Measurements from ENCODE around the gene PPTC7.
"Not testable (repeated sequence)": the region's sequence is repeated elsewhere in the genome, so short reads cannot be mapped to it uniquely, and the experiment has no call there.

Gene PPTC7

GRCh38 chr12:110582276-110583136 is 612 bp downstream of the PPTC7 start:
- DNase-seq: no peak

GRCh38 chr12:110581931-110582275 is 1.2 kb downstream of the PPTC7 start:
- DNase-seq: no peak

- no peak for DNase-seq
Observed at GRCh38 chr12:110579535-110580253, 3.4 kb downstream of the PPTC7 start.

DNA sequence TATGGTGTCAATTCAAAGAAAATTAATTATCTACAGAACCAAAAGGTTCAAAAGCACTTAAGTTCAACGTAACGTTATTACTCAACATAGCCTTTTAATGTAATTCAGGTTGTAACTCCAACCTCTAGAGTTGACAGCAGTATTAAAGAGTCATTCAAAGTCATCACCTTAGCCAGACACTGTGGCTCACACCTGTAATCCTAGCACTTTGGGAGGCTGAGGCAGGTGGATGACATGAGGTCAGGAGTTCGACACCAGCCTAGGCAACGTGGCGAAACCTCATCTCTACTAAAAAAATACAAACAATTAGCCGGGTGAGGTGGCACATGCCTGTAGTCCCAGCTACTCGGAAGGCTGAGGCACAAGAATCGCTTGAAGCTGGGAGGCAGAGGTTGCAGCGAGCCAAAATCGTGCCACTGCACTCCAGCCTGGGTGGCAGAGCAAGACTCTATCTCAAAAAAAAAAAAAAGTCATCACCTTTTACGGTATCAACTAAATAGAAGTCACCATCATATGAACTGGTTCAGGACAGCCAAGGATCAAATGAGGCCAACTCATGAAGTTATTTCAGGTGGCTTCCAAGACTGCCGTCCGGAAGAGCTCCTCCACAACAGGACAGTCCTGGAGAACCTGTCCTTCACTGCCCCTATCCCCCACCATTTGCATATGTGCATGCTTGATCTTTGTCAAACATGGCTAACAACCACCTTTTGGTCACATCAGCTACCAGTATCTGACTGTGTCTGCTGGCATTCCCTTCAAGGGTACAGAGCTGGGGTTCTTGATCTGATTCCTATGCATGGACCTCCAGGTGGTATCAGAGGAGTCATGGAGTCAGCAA is 4.2 kb downstream of the PPTC7 start:
- no peak for DNase-seq

DNA sequence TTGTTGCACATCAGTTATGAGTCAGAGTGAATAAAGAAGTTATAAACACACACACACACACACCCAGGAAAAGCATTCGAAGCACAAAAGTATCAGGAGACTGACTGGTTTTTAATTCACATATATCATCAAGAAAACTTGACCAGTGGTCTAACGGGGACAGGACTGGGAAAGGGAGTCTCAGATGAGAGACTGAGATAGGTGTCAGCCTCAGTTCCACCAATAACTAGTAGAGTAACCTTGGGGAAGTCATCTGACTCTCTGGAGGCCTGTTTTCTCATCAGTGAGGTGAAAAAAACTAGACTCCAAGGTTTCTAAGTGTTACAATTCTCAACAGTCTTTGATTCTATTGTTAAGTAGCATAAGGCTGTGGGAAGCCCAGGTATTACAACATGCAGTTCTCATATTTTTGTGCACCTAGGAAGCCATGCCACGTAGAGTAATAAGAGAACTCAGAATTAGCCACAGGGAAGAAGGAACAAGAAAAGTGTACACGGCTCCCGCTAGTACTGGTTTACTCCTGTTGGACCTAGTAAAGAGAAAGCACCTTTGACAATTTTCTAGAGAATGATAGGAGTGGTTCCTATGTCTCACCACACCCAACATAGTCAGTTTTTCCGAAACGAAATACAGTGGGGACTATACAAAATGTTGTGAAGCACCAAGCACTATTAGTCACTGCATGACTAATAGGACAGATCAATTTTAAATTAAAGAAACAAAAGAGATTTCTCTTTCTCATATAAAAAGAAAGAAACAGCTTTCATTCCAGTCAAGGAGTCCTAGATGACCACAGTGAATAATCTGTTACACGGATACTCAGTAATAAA is 5.0 kb downstream of the PPTC7 start:
- DNase-seq: no peak

GRCh38 chr12:110576504-110576903 is 6.6 kb downstream of the PPTC7 start:
- DNase-seq: no peak

DNA sequence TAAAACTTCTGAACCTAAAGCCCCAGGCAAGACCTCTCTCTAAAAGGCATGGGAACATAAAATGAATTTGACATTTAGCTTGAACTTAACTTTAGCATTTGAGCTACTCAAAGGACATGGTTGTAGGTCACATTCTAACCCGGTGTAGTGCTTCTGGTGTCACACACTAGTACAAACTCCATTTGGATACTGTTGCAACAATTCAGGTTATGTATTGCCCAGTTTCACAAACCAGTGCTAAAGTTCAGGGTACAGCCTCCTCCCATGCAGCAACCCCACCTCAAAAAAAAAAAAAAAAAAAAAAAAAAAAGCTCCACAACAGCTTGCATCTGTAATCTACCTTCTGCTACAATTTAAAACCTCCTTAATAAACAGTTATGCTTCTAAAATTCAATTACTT is 7.8 kb downstream of the PPTC7 start:
- DNase-seq: no peak

DNA sequence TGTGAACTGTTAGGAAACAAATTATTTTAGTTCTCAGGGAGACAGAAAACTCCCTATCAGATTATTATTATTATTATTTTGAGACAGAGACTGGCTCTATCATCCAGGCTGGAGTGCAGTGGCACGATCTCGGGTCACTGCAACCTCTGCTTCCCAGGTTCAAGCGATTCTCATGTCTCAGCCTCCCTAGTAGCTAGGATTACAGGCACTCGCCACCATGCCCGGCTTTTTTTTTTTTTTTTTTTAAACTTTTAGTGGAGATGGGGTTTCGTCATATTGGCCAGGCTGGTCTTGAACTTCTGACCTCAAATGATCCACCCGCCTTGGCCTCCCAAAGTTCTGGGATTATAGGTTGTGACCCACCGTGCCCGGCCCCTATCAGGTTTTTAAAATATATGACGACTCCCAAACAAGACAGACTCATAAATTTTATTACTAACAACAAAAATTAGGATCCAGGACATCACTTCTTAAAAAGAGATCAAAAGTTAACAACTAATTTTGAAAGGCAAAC is 8.3 kb downstream of the PPTC7 start:
- DNase-seq: not testable (repeated sequence)

DNA sequence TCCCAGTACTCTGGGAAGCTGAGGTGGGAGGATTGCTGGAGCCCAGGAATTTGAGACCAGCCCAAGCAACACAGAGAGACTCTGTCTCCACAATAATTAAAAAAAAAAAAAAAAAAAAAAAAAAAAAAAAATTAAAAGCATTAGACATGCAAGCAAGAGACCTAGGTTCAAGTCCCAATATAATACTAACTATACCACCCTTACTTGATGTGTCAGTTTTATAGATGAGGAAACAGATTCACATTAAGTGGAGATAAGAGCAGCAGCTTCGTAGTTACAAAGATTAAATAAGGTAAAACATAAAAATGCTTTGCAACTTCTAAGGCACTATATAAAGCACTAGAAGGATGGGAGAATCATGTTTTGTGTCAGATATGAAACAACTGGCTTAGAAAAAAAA is 9.1 kb downstream of the PPTC7 start:
- no peak for DNase-seq

- not testable (repeated sequence) for DNase-seq
Observed at GRCh38 chr12:110570798-110571197, 12.3 kb downstream of the PPTC7 start.

DNA sequence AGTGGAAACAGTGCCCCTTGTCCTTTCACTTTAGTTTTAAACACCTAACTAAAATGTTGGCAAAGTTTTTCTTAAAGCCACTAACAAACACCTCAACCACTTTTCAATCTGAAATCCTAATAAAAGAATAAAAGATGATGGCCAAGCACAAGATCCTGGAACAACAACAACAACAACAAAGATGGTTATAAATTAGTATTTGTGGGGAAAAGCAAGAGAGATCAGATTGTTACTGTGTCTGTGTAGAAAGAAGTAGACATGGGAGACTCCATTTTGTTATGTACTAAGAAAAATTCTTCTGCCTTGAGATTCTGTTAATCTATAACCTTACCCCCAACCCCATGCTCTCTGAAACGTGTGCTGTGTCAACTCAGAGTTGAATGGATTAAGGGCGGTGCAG is 13.3 kb downstream of the PPTC7 start:
- not testable (repeated sequence) for DNase-seq

DNA sequence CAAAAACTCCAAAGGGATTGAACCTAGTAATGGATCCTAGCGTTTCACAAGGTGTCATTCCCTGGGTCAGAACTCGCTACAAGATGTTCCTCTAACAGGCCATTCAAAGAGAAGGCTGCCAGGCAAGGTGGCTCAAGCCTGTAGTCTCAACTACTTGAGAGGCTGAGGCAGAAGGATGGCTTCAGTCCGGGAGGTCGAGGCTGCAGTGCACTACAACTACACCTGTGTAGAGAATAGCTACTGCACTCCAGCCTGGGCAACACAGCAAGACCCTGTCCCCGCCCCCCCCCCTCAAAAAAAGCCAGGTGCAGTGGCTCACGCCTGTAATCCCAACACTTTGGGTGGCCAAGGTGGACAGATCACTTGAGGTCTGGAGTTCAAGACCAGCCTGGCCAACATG is 14.4 kb downstream of the PPTC7 start:
- no peak for DNase-seq

GRCh38 chr12:110566993-110567392 is 16.1 kb downstream of the PPTC7 start:
- DNase-seq: no peak

GRCh38 chr12:110565894-110566871 is 16.9 kb downstream of the PPTC7 start:
- no peak for DNase-seq

DNA sequence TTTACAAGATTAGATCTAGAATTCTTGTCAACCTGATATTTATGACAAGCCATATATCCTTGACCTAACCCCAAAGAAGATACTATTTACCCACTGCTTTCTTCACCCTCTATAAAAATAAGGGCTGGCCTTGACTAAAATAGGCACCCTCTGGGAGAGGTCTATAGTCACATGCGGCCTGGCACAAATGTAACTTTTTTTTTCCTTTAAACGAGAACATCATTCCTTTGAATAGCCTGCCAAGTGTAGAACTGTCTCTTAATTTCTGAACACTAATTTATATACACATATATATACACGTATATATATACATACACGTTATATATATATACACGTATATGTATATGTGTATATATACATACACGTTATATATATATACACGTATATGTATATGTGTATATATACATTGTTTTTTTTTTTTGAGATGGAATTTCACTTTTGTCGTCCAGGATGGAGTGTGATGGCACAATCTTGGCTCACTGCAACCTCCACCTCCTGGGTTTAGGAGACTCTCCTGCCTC is 18.6 kb downstream of the PPTC7 start:
- no peak for DNase-seq

GRCh38 chr12:110563702-110564470 is 19.2 kb downstream of the PPTC7 start:
- DNase-seq: no peak

DNA sequence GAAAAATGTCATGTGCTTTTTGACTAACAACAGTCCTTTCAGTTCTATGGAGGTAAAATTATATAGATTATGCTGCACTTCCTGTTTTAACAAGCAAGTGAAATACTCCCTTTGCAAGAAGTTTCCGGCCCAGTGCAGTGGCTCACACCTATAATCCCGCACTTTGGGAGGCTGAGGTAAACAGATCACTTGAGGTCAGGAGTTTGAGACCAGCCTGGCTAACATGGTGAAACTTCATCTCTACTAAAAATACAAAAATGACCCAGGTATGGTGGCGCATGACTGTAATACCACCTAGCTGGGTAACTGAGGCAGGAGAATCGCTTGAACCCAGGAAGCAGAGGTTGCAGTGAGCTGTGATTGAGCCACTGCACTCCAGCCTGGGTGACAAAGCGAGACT is 20.7 kb downstream of the PPTC7 start:
- DNase-seq: not testable (repeated sequence)

DNA sequence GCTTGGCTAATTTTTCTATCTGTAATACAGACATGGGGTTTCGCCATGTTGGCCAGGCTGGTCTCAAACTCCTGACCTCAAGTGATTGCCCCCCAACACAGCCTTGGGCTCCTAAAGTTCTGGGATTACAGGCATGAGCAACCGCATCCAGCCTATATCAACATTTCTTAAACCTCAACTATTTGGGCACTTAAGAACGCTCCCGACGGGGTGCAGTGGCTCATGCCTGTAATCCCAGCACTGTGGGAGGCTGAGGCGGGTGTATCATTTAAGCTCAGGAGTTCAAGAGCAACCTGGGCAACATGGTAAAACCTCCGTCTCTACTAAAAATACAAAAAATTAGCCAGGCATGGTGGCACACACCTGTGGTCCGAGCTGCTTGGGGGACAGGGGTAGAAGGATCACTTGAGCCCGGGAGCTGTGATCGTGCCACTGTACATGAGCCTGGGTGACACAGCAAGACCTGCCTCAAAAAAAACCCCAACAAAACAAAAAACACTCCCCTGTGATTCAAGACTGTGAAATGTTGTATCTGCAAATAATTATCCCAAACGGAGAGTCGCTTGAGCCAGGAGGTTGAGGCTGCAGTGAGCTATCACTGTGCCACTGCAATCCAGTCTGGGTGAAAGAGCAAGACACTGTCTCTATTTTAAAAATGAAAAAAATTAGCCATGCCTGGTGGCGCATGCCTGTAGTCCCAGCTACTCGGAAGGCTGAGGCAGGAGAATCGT is 21.5 kb downstream of the PPTC7 start:
- no peak for DNase-seq

GRCh38 chr12:110560946-110561345 is 22.2 kb downstream of the PPTC7 start:
- no peak for DNase-seq
